CD4-positive, CD25-positive, alpha-beta regulatory T cell (primary cell): ENCODE data around the gene PRKCE. TPM values are rescaled to one million over a fixed set of nuclear protein-coding genes. Genes with fewer than 3 reads are reported as not detected.

Experiments used
- ATAC-seq, 2 donors: fragments of 150-1000 bp; cut with Tn5 transposase; one replicate each; pipeline ENCODE4 v1.10.0; 2021; ENCODE audit warnings: low read depth in 2 of 2, moderate number of reproducible peaks in 2 of 2, moderate library complexity in 1 of 2
- DNase-seq, 3 donors: peaks; one replicate each; pipeline versions ENCODE4 v3.0.0 to v3.0.0-alpha.2; 2012 to 2022; ENCODE audit warnings: mixed read lengths in 1 of 3
- H3K27ac ChIP-seq: one replicate; pipeline ENCODE4 v1.7.0; 2013; ENCODE audit warnings: mild to moderate bottlenecking, low read length; ENCODE audit not compliant: insufficient read depth, poor library complexity, severe bottlenecking
- H3K27me3 ChIP-seq: one replicate; pipeline ENCODE4 v1.7.0; 2013; ENCODE audit warnings: low read length; ENCODE audit not compliant: control insufficient read depth, insufficient read depth
- H3K36me3 ChIP-seq: one replicate; pipeline ENCODE4 v1.7.0; 2013; ENCODE audit warnings: mild to moderate bottlenecking, low read length, moderate library complexity; ENCODE audit not compliant: control insufficient read depth, insufficient read depth
- H3K4me1 ChIP-seq: 2 replicates; pipeline ENCODE4 v1.7.0; 2013; ENCODE audit warnings: mild to moderate bottlenecking, low read length; ENCODE audit not compliant: insufficient read depth, control insufficient read depth, poor library complexity, severe bottlenecking
- H3K4me3 ChIP-seq: one replicate; pipeline ENCODE4 v1.7.0; 2013; ENCODE audit warnings: low read depth, mild to moderate bottlenecking, low read length, moderate library complexity
- H3K9me3 ChIP-seq, 2 experiments: 1 replicate in 1 of 2; 2 replicates in 1 of 2; pipeline ENCODE4 v1.7.0; 2013; ENCODE audit warnings: low read length in 2 of 2, mild to moderate bottlenecking in 1 of 2, moderate library complexity in 1 of 2; ENCODE audit not compliant: control insufficient read depth in 2 of 2
- H3K27ac Mint-ChIP-seq, 3 donors: one replicate each; pipeline ENCODE4 v1.8.0; 2020 to 2022; ENCODE audit warnings: mild to moderate bottlenecking in 3 of 3, mixed read lengths in 3 of 3, moderate library complexity in 2 of 3
- H3K27me3 Mint-ChIP-seq: one replicate; pipeline ENCODE4 v1.8.0; 2022; ENCODE audit warnings: mild to moderate bottlenecking, mixed read lengths
- H3K36me3 Mint-ChIP-seq: one replicate; pipeline ENCODE4 v1.8.0; 2020; ENCODE audit warnings: mixed read lengths
- H3K4me1 Mint-ChIP-seq, 4 donors: one replicate each; pipeline ENCODE4 v1.8.0; 2020 to 2022; ENCODE audit warnings: mixed read lengths in 4 of 4, mild to moderate bottlenecking in 1 of 4
- H3K4me3 Mint-ChIP-seq, 4 donors: one replicate each; pipeline ENCODE4 v1.8.0; 2020 to 2022; ENCODE audit warnings: mild to moderate bottlenecking in 4 of 4, mixed read lengths in 4 of 4, moderate library complexity in 3 of 4
- H3K9me3 Mint-ChIP-seq, 7 donors: one replicate each; pipeline ENCODE4 v1.8.0; 2020 to 2022; ENCODE audit warnings: mixed read lengths in 7 of 7, mild to moderate bottlenecking in 3 of 7, moderate library complexity in 2 of 7
- polyA plus RNA-seq, 4 donors: library from polyadenylated mRNA; unstranded; fragments of 300-500 nt; fragmentation: Illumina TruSeq; gene quantifications; one replicate each; pipeline ENCODE4 v1.2.3, GENCODE V29; 2021
- total RNA-seq: library from RNA; stranded (reverse); gene quantifications from one replicate; pipeline ENCODE4 v1.2.3, GENCODE V29; 2022

Gene PRKCE
- total and polyA plus RNA-seq, 5 donors from 2014 or later = 0.78 to 16.5 (median 1.3) TPM

DNA sequence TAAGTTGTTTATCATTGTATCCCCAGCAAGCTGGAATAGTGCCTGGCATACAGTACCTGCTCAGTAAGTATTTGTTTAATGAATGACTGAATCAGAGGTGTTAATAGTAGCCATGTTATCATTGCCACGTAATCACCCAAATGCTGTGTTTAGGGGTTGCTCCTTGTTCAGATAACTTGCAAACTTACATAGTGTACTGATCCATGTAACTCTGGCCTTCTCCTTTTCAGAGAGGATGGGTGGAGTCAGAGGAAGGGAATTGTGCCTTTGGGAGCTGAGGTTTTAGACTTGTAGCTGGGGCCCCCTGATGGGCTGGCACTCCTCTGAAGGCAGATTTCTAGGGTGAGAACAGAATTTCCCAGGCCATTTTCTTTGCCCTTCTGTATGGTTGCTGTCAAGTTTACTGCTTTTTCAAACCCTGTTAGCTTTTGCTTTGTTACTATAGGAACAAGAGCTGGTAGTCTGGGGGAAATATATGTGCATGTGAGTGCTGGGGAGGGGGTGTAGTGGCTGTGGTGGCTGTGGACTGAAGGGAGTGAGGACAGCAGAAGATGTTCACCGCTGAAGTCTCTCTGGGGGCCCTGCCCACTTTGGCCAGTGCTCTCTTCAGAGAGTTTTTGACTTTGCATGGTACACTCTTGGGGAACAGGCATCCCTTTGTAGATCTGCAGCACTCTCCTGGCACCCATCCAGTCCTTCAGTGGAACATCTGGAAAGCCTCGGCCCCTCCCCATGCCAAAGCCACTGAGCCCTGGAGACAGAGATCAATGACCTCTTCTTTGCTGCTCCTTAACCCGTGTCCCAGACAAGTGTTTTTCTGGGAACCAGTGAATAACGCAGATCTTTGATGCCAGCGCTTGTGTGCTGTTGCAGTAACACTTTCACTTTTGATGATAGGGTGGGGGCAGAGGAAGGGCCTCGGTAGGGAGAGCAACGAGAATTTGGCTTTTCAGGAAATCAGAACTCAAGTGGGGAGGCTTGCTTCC lies 209.0 kb downstream of the PRKCE start:
- Mint-ChIP-seq H3K27ac (peak overlapping the region in 2 of 3 donors; percentile 86 to 87), H3K27me3 (peaks cover 4% of the 10 kb centered on the region), H3K36me3 (peaks cover 3% of the 10 kb centered on the region), H3K4me1 (peaks cover 4 to 25% (median 17%) of the 10 kb centered on the region in 4 donors), H3K4me3 (peak overlapping the region; percentile 1 to 86 (median 78)), H3K9me3 (peaks cover 0 to 3% (median 0%) of the 10 kb centered on the region in 7 donors)
- H3K9me3 ChIP-seq = no peaks in the 10 kb centered on the region
- H3K27ac ChIP-seq = no peak overlapping the region
- H3K4me1 ChIP-seq = no peaks in the 10 kb centered on the region
- peak overlapping the region; percentile 47 for H3K4me3 ChIP-seq
- H3K27me3 ChIP-seq = no peaks in the 10 kb centered on the region
- peak in 1 of 3 donors; percentile 63 for DNase-seq
- no peaks in the 10 kb centered on the region for H3K36me3 ChIP-seq
- peak in 1 of 2 donors; percentile 52 for ATAC-seq

DNA sequence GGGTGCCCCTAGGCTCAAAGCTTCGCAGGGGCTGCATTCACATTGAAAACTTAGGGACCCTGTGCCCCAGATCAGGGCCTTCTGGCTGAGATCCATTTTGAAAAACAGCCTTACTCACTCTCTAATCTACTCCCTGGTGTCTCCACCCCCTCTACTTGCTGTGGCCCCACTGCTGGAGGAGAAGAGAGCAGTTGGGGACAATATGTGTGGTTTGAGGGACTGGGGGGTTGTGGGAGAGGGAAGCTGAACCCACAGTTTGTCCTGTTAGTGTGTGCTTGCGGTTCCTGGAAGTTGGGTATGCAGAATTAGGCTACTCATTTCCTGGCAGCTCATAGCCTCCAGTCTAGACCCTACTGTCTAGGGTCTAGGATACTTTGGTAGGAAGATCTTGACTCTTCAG lies 211.4 kb downstream of the PRKCE start:
- Histone ChIP-seq H3K4me3 (no peak overlapping the region), H3K4me1 (no peaks in the 10 kb centered on the region), H3K27me3 (no peaks in the 10 kb centered on the region), H3K9me3 (no peaks in the 10 kb centered on the region), H3K36me3 (no peaks in the 10 kb centered on the region), H3K27ac (no peak overlapping the region)
- Mint-ChIP-seq H3K9me3 (no peaks in the 10 kb centered on the region), H3K27ac (peak overlapping the region in 1 of 3 donors; percentile 62), H3K36me3 (peaks cover 4% of the 10 kb centered on the region), H3K4me3 (no peak overlapping the region), H3K27me3 (peaks cover 4% of the 10 kb centered on the region), H3K4me1 (peaks cover 10 to 19% (median 15%) of the 10 kb centered on the region in 4 donors)
- ATAC-seq (no peak), DNase-seq (peak in 1 of 3 donors; percentile 67)

DNA sequence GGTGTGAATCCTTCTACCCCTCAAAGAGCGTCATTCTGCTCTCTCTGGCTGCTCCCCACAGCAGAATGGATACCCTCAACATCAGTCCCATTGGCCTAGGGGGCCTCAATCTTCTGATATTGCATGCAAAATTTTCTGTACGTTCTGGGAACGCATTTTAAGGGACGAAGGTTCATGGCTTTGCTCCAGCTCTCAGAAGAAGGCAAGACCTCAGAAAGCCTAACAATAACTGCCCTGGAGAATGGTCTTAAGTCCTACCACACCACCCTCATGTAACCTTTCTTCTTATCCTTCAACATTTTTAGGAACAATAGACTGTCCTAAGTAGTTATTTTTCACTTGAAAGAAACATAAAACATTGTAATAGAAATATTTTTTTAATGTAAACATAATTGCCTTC lies 212.6 kb downstream of the PRKCE start:
- Histone ChIP-seq H3K4me1 (no peaks in the 10 kb centered on the region), H3K9me3 (no peaks in the 10 kb centered on the region), H3K36me3 (no peaks in the 10 kb centered on the region), H3K27ac (no peak overlapping the region), H3K4me3 (no peak overlapping the region), H3K27me3 (no peaks in the 10 kb centered on the region)
- Mint-ChIP-seq H3K4me3 (no peak overlapping the region), H3K4me1 (peaks cover 10 to 19% (median 15%) of the 10 kb centered on the region in 4 donors), H3K36me3 (peaks cover 4% of the 10 kb centered on the region), H3K27ac (no peak overlapping the region), H3K27me3 (peaks cover 4% of the 10 kb centered on the region), H3K9me3 (no peaks in the 10 kb centered on the region)
- no peak for ATAC-seq
- no peak for DNase-seq

DNA sequence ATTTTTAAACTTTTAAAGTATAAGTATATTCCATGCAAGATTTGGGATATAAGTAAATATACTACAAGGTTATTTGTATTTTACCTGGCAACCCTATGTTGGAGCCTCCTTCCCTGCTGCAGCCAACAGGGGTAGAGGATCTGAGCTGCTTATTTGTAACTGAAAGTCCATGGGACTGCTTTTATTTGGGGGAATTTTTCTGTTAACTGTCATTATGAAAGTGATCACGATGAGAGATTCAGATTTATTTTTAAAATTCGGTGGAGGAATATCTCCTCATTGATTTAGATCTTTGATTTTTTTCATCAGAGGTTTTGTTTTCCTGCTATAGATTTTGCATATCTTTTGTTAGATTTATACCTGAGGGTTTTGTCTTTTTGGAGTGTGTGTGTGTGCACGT lies 215.9 kb downstream of the PRKCE start:
- H3K4me1 ChIP-seq = no peaks in the 10 kb centered on the region
- Mint-ChIP-seq H3K4me3 (no peak overlapping the region), H3K27me3 (no peaks in the 10 kb centered on the region), H3K36me3 (peaks cover 10% of the 10 kb centered on the region), H3K27ac (no peak overlapping the region), H3K9me3 (no peaks in the 10 kb centered on the region), H3K4me1 (peaks cover 0 to 5% (median 4%) of the 10 kb centered on the region in 4 donors)
- DNase-seq (no peak), ATAC-seq (no peak)
- H3K27ac ChIP-seq = no peak overlapping the region
- H3K9me3 ChIP-seq = no peaks in the 10 kb centered on the region
- no peaks in the 10 kb centered on the region for H3K27me3 ChIP-seq
- H3K36me3 ChIP-seq = no peaks in the 10 kb centered on the region
- H3K4me3 ChIP-seq = no peak overlapping the region

DNA sequence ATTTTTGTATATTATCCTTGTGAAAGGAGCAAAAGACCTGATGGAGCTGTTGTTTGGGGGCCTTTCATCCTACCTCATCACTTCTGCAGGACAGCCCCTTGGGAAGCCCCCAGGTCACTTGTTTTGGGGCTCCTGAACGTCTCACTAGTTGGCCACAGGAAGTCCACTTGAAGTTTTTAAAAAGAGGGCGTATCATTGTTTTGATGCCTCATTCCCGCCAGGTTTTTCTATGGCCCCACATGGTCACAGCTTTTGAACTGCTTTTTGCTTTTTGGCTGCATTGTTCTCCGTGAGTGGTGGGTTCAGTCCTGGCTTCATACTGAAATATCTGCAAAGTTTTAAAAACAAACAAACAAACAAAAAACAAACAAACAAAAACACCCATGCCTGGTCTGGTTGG lies 216.3 kb downstream of the PRKCE start:
- DNase-seq = no peak
- H3K4me1 ChIP-seq = no peaks in the 10 kb centered on the region
- peaks cover 0 to 5% (median 3%) of the 10 kb centered on the region in 4 donors for H3K4me1 Mint-ChIP-seq

GRCh38 chr2:45869165-45869501 lies 217.7 kb downstream of the PRKCE start:
- peaks cover 0 to 5% (median 3%) of the 10 kb centered on the region in 4 donors for H3K4me1 Mint-ChIP-seq
- no peak overlapping the region for H3K27ac Mint-ChIP-seq
- H3K4me3 Mint-ChIP-seq = no peak overlapping the region

More for the DNA sequence above, 216.3 kb downstream of the PRKCE start:
- Mint-ChIP-seq H3K27me3 (no peaks in the 10 kb centered on the region), H3K27ac (no peak overlapping the region), H3K36me3 (peaks cover 10% of the 10 kb centered on the region), H3K9me3 (no peaks in the 10 kb centered on the region), H3K4me3 (no peak overlapping the region)
- no peaks in the 10 kb centered on the region for H3K27me3 ChIP-seq
- no peak for ATAC-seq
- H3K36me3 ChIP-seq = no peaks in the 10 kb centered on the region
- H3K4me3 ChIP-seq = no peak overlapping the region
- H3K27ac ChIP-seq = no peak overlapping the region
- H3K9me3 ChIP-seq = no peaks in the 10 kb centered on the region

GRCh38 chr2:45871025-45871424 lies 219.6 kb downstream of the PRKCE start:
- Histone ChIP-seq H3K27me3 (no peaks in the 10 kb centered on the region), H3K36me3 (no peaks in the 10 kb centered on the region), H3K9me3 (no peaks in the 10 kb centered on the region), H3K27ac (no peak overlapping the region), H3K4me1 (no peaks in the 10 kb centered on the region), H3K4me3 (no peak overlapping the region)
- peaks cover 0 to 5% (median 3%) of the 10 kb centered on the region in 4 donors for H3K4me1 Mint-ChIP-seq
- H3K9me3 Mint-ChIP-seq = peaks cover 0 to 2% (median under 1%) of the 10 kb centered on the region in 7 donors
- peak overlapping the region in 1 of 3 donors; percentile 26 for H3K27ac Mint-ChIP-seq
- ATAC-seq = no peak
- H3K27me3 Mint-ChIP-seq = no peaks in the 10 kb centered on the region
- DNase-seq = no peak
- H3K36me3 Mint-ChIP-seq = peaks cover 12% of the 10 kb centered on the region
- no peak overlapping the region for H3K4me3 Mint-ChIP-seq

More at GRCh38 chr2:45869165-45869501, 217.7 kb downstream of the PRKCE start:
- Mint-ChIP-seq H3K9me3 (no peaks in the 10 kb centered on the region), H3K36me3 (peaks cover 10% of the 10 kb centered on the region), H3K27me3 (no peaks in the 10 kb centered on the region)
- no peak for ATAC-seq
- DNase-seq = no peak
- no peak overlapping the region for H3K27ac ChIP-seq
- H3K36me3 ChIP-seq = no peaks in the 10 kb centered on the region
- H3K4me3 ChIP-seq = no peak overlapping the region
- no peaks in the 10 kb centered on the region for H3K27me3 ChIP-seq
- no peaks in the 10 kb centered on the region for H3K4me1 ChIP-seq
- H3K9me3 ChIP-seq = no peaks in the 10 kb centered on the region
